GM12801 (cell line): ENCODE data around the gene ITPR1.

ENCODE experiments used
- CTCF ChIP-seq: IDR thresholded peaks from one replicate; pipeline ENCODE4 v1.5.1; 2011; ENCODE audit warnings: control low read depth; ENCODE audit not compliant: insufficient read length; ENCODE audit errors: extremely low read depth

Gene ITPR1

GRCh38 chr3:4782095-4782494, 288.9 kb downstream of the ITPR1 start:
- TF ChIP-seq CTCF: no peak

- TF ChIP-seq CTCF: no peak
Measured at GRCh38 chr3:4785551-4785950, 292.4 kb downstream of the ITPR1 start.

- no peak for TF ChIP-seq CTCF
Measured at GRCh38 chr3:4786431-4786830, 293.3 kb downstream of the ITPR1 start.

- TF ChIP-seq CTCF: no peak
Measured at GRCh38 chr3:4791358-4791757, 298.2 kb downstream of the ITPR1 start.

- TF ChIP-seq CTCF: no peak
Measured at GRCh38 chr3:4793311-4793710, 300.2 kb downstream of the ITPR1 start.

- TF ChIP-seq CTCF: no peak
Measured at GRCh38 chr3:4794331-4794730, 301.2 kb downstream of the ITPR1 start.

GRCh38 chr3:4794798-4795197, 301.6 kb downstream of the ITPR1 start:
- TF ChIP-seq CTCF: no peak

GRCh38 chr3:4795905-4796304, 302.8 kb downstream of the ITPR1 start:
- no peak for TF ChIP-seq CTCF
